ENCODE data around the gene SGSM1. TPM values are rescaled to one million over a fixed set of nuclear protein-coding genes. Genes with fewer than 3 reads are reported as not detected.

The SGSM1 gene
- total RNA-seq, 2 donors from 2014 or later: 3.6 to 4.6 TPM

- no peak overlapping the region for H3K4me3 ChIP-seq
- H3K27ac ChIP-seq: peak overlapping the region; percentile 85 to 89 (median 88)
- no peaks in the 10 kb centered on the region for H3K36me3 ChIP-seq (replicated peaks in 1 of 2; ENCODE audit: insufficient read depth in 1 of 2, low read depth in 2 of 2)
- TF ChIP-seq CTCF (IDR thresholded peaks at IDR 0.05) (peak in 1 of 7 experiments; percentile 15), POLR2A (IDR thresholded peaks at IDR 0.05) (no peak)
- H3K9me3 ChIP-seq: no peaks in the 10 kb centered on the region
- no peaks in the 10 kb centered on the region for H3K27me3 ChIP-seq
- WGBS, 2 donors: 9 to 15% methylated on average over 4 of the region's 4 CpGs
- ATAC-seq (no peak), DNase-seq (no peak)
- H3K4me1 ChIP-seq: peaks cover 33% of the 10 kb centered on the region
- intact Hi-C loops (cut with DNase I): no loop called here
Measured at GRCh38 chr22:24954114-24954463, 148.1 kb downstream of the SGSM1 start.

DNA sequence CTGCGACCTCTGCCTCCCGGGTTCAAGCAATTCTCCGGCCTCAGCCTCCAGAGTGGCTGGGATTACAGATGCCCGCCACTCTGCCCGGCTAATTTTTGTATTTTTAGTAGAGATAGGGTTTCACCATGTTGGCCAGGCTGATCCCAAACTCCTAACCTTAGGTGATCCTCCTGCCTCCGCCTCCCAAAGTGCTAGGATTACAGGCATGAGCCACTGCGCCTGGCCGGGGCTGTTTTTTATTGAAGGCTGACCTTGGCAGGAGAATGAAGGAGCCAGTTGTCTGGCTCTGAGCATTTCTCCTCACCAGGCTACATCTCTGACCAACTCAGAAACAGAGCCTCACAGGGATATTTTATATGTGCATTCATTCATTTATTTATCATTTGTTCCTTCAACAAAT is 148.8 kb downstream of the SGSM1 start:
- no peak for TF ChIP-seq CTCF (IDR thresholded peaks at IDR 0.05)
- intact Hi-C loops (cut with DNase I): no loop called here
- Histone ChIP-seq H3K27ac (peak overlapping the region in 1 of 4 donors; percentile 87), H3K4me1 (peaks cover 32% of the 10 kb centered on the region), H3K4me3 (no peak overlapping the region), H3K27me3 (no peaks in the 10 kb centered on the region), H3K9me3 (no peaks in the 10 kb centered on the region), H3K36me3 (replicated peaks in 1 of 2; ENCODE audit: insufficient read depth in 1 of 2, low read depth in 2 of 2) (no peaks in the 10 kb centered on the region)
- no peak for DNase-seq
- WGBS, 2 donors: 65 to 72% methylated on average over 8 of the region's 8 CpGs
- no peak for ATAC-seq

DNA sequence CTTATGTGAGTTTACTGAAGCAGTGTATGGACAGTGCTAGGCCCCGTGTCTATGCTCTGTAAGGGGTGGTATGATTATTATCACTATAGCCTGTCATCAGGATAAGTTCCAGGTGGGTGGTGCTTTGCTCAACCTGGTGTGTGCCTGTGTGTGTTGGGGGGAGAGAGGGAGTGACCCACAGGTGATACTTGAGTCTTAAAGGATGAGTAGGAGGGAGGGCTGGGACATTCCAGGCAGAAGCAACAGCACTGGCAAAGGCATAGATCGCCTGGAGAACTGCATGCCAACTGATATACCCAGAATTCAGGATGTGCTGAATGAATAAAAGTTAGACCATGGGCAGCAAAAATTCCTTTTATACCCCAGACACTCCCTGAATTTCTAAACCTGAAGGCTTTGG is 151.0 kb downstream of the SGSM1 start:
- Histone ChIP-seq H3K4me1 (peaks cover 32% of the 10 kb centered on the region), H3K9me3 (no peaks in the 10 kb centered on the region), H3K27ac (no peak overlapping the region), H3K36me3 (replicated peaks in 1 of 2; ENCODE audit: insufficient read depth in 1 of 2, low read depth in 2 of 2) (no peaks in the 10 kb centered on the region), H3K4me3 (no peak overlapping the region), H3K27me3 (no peaks in the 10 kb centered on the region)
- intact Hi-C loops (cut with DNase I): no loop called here
- ATAC-seq (no peak), DNase-seq (no peak)
- TF ChIP-seq POLR2A (IDR thresholded peaks at IDR 0.05) (no peak), CTCF (IDR thresholded peaks at IDR 0.05) (no peak)
- WGBS, 2 donors: 64 to 82% methylated on average over 2 of the region's 2 CpGs

- no peak for ATAC-seq
- TF ChIP-seq CTCF (IDR thresholded peaks at IDR 0.05) (no peak), POLR2A (IDR thresholded peaks at IDR 0.05) (no peak)
Measured at GRCh38 chr22:24961217-24961844, 155.3 kb downstream of the SGSM1 start.

GRCh38 chr22:24962094-24962493 is 156.1 kb downstream of the SGSM1 start:
- intact Hi-C loops (cut with DNase I): no loop called here
- Histone ChIP-seq H3K36me3 (replicated peaks in 1 of 2; ENCODE audit: insufficient read depth in 1 of 2, low read depth in 2 of 2) (no peaks in the 10 kb centered on the region), H3K4me3 (no peak overlapping the region), H3K9me3 (no peaks in the 10 kb centered on the region), H3K4me1 (peaks cover 20% of the 10 kb centered on the region), H3K27ac (no peak overlapping the region), H3K27me3 (no peaks in the 10 kb centered on the region)
- 88 to 90% methylated on average over 6 to 8 of the region's 8 CpGs for WGBS, 2 donors
- no peak for ATAC-seq
- TF ChIP-seq POLR2A (IDR thresholded peaks at IDR 0.05) (no peak), CTCF (IDR thresholded peaks at IDR 0.05) (no peak)
- no peak for DNase-seq

More at GRCh38 chr22:24961217-24961844, 155.3 kb downstream of the SGSM1 start:
- intact Hi-C loops (cut with DNase I): no loop called here
- Histone ChIP-seq H3K27ac (no peak overlapping the region), H3K4me1 (peaks cover 12% of the 10 kb centered on the region), H3K27me3 (no peaks in the 10 kb centered on the region), H3K4me3 (no peak overlapping the region), H3K36me3 (replicated peaks in 1 of 2; ENCODE audit: insufficient read depth in 1 of 2, low read depth in 2 of 2) (no peaks in the 10 kb centered on the region), H3K9me3 (no peaks in the 10 kb centered on the region)
- WGBS, 2 donors: 80 to 84% methylated on average over 9 to 11 of the region's 11 CpGs
- no peak for DNase-seq
